ENCODE measurements around the gene RNGTT. TPM values are rescaled to one million over a fixed set of nuclear protein-coding genes. Genes with fewer than 3 reads are reported as not detected.

The RNGTT gene
- total RNA-seq, 1 experiment from 2014 or later, result 15.7 TPM

DNA sequence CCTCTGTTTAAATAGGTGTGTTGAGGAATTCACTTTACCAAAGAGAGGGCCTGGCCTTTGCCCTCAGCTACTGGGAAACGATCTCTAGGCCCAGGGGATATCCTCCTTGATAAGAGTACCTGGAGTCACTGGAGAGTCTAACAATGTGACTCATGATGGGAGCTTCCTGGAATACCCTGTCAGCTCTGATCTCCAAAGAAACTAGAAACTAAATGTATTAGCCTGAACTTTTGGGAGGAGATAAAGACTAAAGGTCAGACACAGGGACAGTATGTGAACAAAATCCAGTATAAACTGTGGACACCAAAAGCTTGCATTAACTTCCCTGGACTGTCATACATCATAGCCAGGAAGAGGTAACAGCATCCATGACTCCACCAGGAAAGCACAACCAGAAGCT, 148.5 kb downstream of the RNGTT start:
- no peak for DNase-seq
- POLR2A ChIA-PET (ENCODE audit: unreplicated experiment), result no interaction called here

DNA sequence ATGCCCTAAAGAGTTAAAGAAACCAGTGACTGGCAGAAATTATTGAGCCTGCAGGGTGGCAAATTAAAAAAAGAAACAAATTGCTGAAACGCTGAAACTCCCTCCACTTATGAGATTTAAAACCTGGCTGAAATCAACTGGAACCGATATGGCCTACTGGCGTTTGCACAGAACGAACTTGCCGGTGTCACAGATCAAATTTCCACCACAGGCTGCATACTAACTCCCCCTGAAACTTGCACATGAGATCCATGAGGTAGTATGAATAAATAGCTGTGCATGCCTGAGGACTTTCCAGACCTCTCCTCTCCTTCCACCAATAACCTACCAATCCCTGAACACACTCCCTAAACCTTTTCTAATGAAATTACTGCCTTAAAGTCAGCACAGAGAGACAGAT, 150.4 kb downstream of the RNGTT start:
- Histone ChIP-seq H3F3A (ENCODE audit: low read length, unreplicated experiment) (no peaks in the 10 kb centered on the region), H4K20me1 (ENCODE audit: low read length) (no peaks in the 10 kb centered on the region), H3K79me2 (ENCODE audit: low read length) (no peaks in the 10 kb centered on the region), H2AFZ (ENCODE audit: low read length) (no peak overlapping the region), H3K27me3 (ENCODE audit: low read length) (no peaks in the 10 kb centered on the region), H3K9me3 (ENCODE audit: low read length) (no peaks in the 10 kb centered on the region), H3K9me2 (replicated peaks; ENCODE audit: low read length) (no peaks in the 10 kb centered on the region), H3K4me3 (ENCODE audit: low read length) (no peak overlapping the region), H3K36me3 (ENCODE audit: low read depth, low read length) (no peaks in the 10 kb centered on the region), H3K4me2 (ENCODE audit: low read length) (no peak overlapping the region), H3K4me1 (ENCODE audit: insufficient read depth, low read length) (no peaks in the 10 kb centered on the region), H3K27ac (ENCODE audit: low read length) (no peak overlapping the region), H3K9ac (ENCODE audit: low read length) (no peak overlapping the region)
- intact Hi-C loops (cut with micrococcal nuclease), result no loop called here
- no TSS peak for BruUV-seq (replicated peaks)
- ChIA-PET POLR2A (ENCODE audit: unreplicated experiment) (no interaction called here), CTCF (no interaction called here)
- TF ChIP-seq EZH2phosphoT487 (IDR thresholded peaks at IDR 0.05; ENCODE audit: borderline replicate concordance, low read length), result no peak
- TF ChIP-seq, protein P1, sequence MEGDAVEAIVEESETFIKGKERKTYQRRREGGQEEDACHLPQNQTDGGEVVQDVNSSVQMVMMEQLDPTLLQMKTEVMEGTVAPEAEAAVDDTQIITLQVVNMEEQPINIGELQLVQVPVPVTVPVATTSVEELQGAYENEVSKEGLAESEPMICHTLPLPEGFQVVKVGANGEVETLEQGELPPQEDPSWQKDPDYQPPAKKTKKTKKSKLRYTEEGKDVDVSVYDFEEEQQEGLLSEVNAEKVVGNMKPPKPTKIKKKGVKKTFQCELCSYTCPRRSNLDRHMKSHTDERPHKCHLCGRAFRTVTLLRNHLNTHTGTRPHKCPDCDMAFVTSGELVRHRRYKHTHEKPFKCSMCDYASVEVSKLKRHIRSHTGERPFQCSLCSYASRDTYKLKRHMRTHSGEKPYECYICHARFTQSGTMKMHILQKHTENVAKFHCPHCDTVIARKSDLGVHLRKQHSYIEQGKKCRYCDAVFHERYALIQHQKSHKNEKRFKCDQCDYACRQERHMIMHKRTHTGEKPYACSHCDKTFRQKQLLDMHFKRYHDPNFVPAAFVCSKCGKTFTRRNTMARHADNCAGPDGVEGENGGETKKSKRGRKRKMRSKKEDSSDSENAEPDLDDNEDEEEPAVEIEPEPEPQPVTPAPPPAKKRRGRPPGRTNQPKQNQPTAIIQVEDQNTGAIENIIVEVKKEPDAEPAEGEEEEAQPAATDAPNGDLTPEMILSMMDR (conservative IDR thresholded peaks at IDR 0.05; ENCODE audit: low read depth, low read length), result no peak
- TF ChIP-seq EZH2 (IDR thresholded peaks at IDR 0.05; ENCODE audit: low read length, unreplicated experiment), result no peak
- DNase-seq (no peak), ATAC-seq (no peak)

More for the DNA sequence above, 148.5 kb downstream of the RNGTT start:
- Histone ChIP-seq H3K36me3 (ENCODE audit: low read depth, low read length) (no peaks in the 10 kb centered on the region), H3K9ac (ENCODE audit: low read length) (no peak overlapping the region), H3K79me2 (ENCODE audit: low read length) (no peaks in the 10 kb centered on the region), H3K9me3 (ENCODE audit: low read length) (no peaks in the 10 kb centered on the region), H3K9me2 (replicated peaks; ENCODE audit: low read length) (no peaks in the 10 kb centered on the region), H4K20me1 (ENCODE audit: low read length) (no peaks in the 10 kb centered on the region), H3K4me3 (ENCODE audit: low read length) (no peak overlapping the region), H3K27me3 (ENCODE audit: low read length) (no peaks in the 10 kb centered on the region), H3K27ac (ENCODE audit: low read length) (no peak overlapping the region), H3K4me2 (ENCODE audit: low read length) (no peak overlapping the region), H3F3A (ENCODE audit: low read length, unreplicated experiment) (no peaks in the 10 kb centered on the region), H2AFZ (ENCODE audit: low read length) (no peak overlapping the region), H3K4me1 (ENCODE audit: insufficient read depth, low read length) (no peaks in the 10 kb centered on the region)
- intact Hi-C loops (cut with micrococcal nuclease), result no loop called here
- no peak; the same call in 1 of the 2 replicates for ATAC-seq
- CTCF ChIA-PET, result no interaction called here
- BruUV-seq (replicated peaks), result no TSS peak
- TF ChIP-seq EZH2phosphoT487 (IDR thresholded peaks at IDR 0.05; ENCODE audit: borderline replicate concordance, low read length), result no peak
- TF ChIP-seq, protein P1 (conservative IDR thresholded peaks at IDR 0.05; ENCODE audit: low read depth, low read length), result no peak
- no peak for TF ChIP-seq EZH2 (IDR thresholded peaks at IDR 0.05; ENCODE audit: low read length, unreplicated experiment)

DNA sequence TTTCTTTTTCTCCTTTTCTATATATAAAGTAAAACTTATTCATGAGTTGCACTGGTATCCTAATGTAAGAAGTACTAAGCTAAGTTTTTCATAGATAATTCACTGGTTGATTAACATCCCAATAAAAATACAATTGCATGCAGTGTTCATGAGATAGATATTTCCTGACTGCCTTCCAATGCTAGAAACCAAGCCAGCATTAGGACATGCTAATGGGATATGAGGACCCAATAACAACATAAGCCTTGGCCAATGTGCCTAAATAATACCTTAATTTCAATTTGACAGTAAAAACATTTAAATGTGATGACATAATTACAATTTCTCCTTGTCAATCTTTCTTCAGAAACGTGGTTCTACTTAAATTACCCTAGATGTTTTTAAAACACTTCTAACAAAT, 152.7 kb downstream of the RNGTT start:
- H3K4me2 ChIP-seq (ENCODE audit: low read length), result no peak overlapping the region
- intact Hi-C loops (cut with micrococcal nuclease), result no loop called here
- 0 out of 2 replicates have a peak, but pooled peaks cover 2% of the 10 kb centered on the region for H3K36me3 ChIP-seq (ENCODE audit: low read depth, low read length)
- H3K27ac ChIP-seq (ENCODE audit: low read length), result no peak overlapping the region
- BruUV-seq (replicated peaks), result no TSS peak
- H3K27me3 ChIP-seq (ENCODE audit: low read length), result no peaks in the 10 kb centered on the region
- no peak overlapping the region for H3K4me3 ChIP-seq (ENCODE audit: low read length)
- no peak overlapping the region for H2AFZ ChIP-seq (ENCODE audit: low read length)
- DNase-seq (no peak), ATAC-seq (no peak)
- TF ChIP-seq EZH2 (IDR thresholded peaks at IDR 0.05; ENCODE audit: low read length, unreplicated experiment) (no peak), EZH2phosphoT487 (IDR thresholded peaks at IDR 0.05; ENCODE audit: borderline replicate concordance, low read length) (no peak)
- TF ChIP-seq, protein P1 (conservative IDR thresholded peaks at IDR 0.05; ENCODE audit: low read depth, low read length), result no peak
- CTCF ChIA-PET, result no interaction called here
- H4K20me1 ChIP-seq (ENCODE audit: low read length), result no peaks in the 10 kb centered on the region
- no peaks in the 10 kb centered on the region for H3F3A ChIP-seq (ENCODE audit: low read length, unreplicated experiment)
- no peaks in the 10 kb centered on the region for H3K79me2 ChIP-seq (ENCODE audit: low read length)
- POLR2A ChIA-PET (ENCODE audit: unreplicated experiment), result no interaction called here
- no peak overlapping the region for H3K9ac ChIP-seq (ENCODE audit: low read length)
- H3K9me2 ChIP-seq (replicated peaks; ENCODE audit: low read length), result no peaks in the 10 kb centered on the region
- H3K9me3 ChIP-seq (ENCODE audit: low read length), result no peaks in the 10 kb centered on the region
- H3K4me1 ChIP-seq (ENCODE audit: insufficient read depth, low read length), result no peaks in the 10 kb centered on the region

Data from PC-3 (cell line).